ENCODE results near the gene WNT7B.

The WNT7B gene

DNA sequence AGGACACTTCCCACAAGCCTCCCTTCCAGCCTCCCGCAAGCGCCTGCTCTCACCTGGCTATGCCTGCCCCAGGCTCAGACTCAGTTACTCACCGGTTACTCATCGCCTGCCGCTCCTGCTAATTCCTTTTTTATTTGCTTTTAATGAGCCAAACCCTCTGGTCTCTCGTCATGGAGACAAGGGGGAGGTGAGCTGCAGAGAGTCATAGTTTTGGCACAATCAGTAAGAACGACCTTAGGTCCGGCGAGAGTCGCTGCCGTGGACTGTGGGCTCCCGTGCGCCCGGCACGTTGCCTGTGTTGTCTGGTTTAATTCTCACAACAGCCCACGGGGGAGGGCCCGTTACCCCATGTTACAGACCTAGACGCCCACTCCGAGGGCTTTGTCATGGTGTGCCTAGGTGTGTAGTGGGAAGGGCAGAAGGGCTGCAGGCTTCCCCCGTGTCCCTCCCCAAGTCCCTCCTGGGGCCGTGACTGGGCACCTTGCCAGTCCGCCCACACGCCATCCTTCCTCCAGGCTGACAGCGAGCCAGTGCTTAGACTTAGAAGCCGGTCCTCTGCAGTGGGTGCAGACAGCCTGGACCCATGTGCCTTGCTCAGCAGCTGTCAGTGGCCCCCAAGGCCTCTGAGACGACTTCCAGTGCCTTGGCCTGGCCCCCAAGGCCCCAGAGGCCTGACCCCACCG lies 42.2 kb downstream of the WNT7B start:
- H3K4me2 ChIP-seq (ENCODE audit: low read length), result no peak overlapping the region
- H3K79me2 ChIP-seq (ENCODE audit: control insufficient read depth, low read length), result no peaks in the 10 kb centered on the region
- H3K27ac ChIP-seq (ENCODE audit: low read depth, low read length), result no peak overlapping the region

DNA sequence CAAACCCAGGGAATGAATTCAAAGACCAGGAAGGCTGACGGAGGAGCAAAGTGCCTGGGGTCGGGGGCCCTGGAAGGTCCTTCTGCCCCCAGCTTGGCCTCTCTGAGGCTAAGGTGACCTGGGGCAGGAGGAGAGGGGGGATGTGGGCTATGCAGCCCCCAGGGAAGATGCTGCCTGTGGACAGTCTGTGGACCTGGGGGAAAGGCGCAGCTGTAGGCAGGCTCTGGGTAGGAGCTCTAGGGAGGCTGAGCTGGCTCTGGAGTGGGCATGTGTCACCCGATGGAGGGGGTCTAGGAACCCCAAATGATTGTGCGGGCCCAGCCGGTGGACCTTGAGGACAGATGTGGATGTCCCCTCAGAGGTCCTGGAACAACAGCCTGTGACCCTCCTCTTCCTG lies 42.8 kb downstream of the WNT7B start:
- TF ChIP-seq EZH2phosphoT487 (IDR thresholded peaks at IDR 0.05; ENCODE audit: borderline replicate concordance, low read length), result no peak
- TF ChIP-seq, protein P1, sequence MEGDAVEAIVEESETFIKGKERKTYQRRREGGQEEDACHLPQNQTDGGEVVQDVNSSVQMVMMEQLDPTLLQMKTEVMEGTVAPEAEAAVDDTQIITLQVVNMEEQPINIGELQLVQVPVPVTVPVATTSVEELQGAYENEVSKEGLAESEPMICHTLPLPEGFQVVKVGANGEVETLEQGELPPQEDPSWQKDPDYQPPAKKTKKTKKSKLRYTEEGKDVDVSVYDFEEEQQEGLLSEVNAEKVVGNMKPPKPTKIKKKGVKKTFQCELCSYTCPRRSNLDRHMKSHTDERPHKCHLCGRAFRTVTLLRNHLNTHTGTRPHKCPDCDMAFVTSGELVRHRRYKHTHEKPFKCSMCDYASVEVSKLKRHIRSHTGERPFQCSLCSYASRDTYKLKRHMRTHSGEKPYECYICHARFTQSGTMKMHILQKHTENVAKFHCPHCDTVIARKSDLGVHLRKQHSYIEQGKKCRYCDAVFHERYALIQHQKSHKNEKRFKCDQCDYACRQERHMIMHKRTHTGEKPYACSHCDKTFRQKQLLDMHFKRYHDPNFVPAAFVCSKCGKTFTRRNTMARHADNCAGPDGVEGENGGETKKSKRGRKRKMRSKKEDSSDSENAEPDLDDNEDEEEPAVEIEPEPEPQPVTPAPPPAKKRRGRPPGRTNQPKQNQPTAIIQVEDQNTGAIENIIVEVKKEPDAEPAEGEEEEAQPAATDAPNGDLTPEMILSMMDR (IDR thresholded peaks at IDR 0.05; ENCODE audit: low read depth, low read length, poor library complexity, severe bottlenecking), result no peak
- Histone ChIP-seq H3K9me2 (replicated peaks; ENCODE audit: control insufficient read depth, low read length) (no peaks in the 10 kb centered on the region), H3K4me1 (ENCODE audit: control insufficient read depth, low read length) (no peaks in the 10 kb centered on the region), H4K20me1 (ENCODE audit: control insufficient read depth, insufficient read depth, low read depth, low read length) (no peaks in the 10 kb centered on the region), H3K79me2 (ENCODE audit: control insufficient read depth, low read length) (no peaks in the 10 kb centered on the region), H3F3A (ENCODE audit: control insufficient read depth, insufficient read depth) (no peaks in the 10 kb centered on the region), H3K27me3 (ENCODE audit: control insufficient read depth, low read length) (peaks cover 6% of the 10 kb centered on the region; the same call in 1 of the 2 replicates), H3K36me3 (ENCODE audit: control insufficient read depth, low read length) (no peaks in the 10 kb centered on the region), H3K27ac (ENCODE audit: low read depth, low read length) (no peak overlapping the region), H3K9me3 (ENCODE audit: control insufficient read depth, insufficient read depth, low read length) (no peaks in the 10 kb centered on the region), H3K4me2 (ENCODE audit: low read length) (no peak overlapping the region), H3K4me3 (ENCODE audit: low read length) (no peak overlapping the region)

More for the DNA sequence above, 42.2 kb downstream of the WNT7B start:
- TF ChIP-seq, protein P1 (IDR thresholded peaks at IDR 0.05; ENCODE audit: low read depth, low read length, poor library complexity, severe bottlenecking), result no peak
- TF ChIP-seq EZH2phosphoT487 (IDR thresholded peaks at IDR 0.05; ENCODE audit: borderline replicate concordance, low read length), result no peak
- Histone ChIP-seq H3K4me3 (ENCODE audit: low read length) (no peak overlapping the region), H3K36me3 (ENCODE audit: control insufficient read depth, low read length) (no peaks in the 10 kb centered on the region), H3K9me2 (replicated peaks; ENCODE audit: control insufficient read depth, low read length) (no peaks in the 10 kb centered on the region), H3K27me3 (ENCODE audit: control insufficient read depth, low read length) (peaks cover 6% of the 10 kb centered on the region; the same call in 1 of the 2 replicates), H3K4me1 (ENCODE audit: control insufficient read depth, low read length) (no peaks in the 10 kb centered on the region), H3K9me3 (ENCODE audit: control insufficient read depth, insufficient read depth, low read length) (no peaks in the 10 kb centered on the region), H4K20me1 (ENCODE audit: control insufficient read depth, insufficient read depth, low read depth, low read length) (no peaks in the 10 kb centered on the region), H3F3A (ENCODE audit: control insufficient read depth, insufficient read depth) (no peaks in the 10 kb centered on the region)

DNA sequence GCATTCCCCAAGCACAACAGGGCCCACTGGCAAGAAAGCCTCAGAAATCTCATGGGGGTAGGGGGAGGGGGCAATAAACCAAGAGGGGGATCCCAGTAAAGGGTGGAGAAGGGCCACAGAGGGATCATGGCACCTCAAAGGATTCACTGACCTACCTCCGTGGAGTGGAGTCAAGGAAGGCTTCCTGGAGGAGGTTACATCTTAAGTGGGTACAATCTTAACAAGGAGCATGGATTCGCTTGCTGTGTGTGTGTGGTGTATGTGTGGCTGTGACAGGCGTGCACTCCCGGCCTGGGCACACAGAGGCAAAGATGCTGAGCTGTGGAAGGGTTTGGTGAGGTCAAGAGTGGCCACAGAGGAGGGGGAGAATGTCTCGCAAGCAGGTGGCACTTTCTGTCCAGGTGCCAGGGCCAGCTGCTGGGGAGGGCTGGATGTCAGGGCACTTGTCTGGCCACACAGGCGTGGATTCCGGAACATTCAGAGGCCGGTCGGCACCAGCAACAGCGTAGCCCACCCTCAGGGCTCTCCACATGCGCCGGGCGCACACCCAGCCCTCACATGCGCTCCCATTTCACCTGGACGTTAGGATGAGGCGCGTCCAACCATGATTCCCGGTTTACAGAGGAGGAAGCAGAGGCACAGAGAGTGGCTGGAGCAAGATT lies 43.3 kb downstream of the WNT7B start:
- Histone ChIP-seq H3K4me2 (ENCODE audit: low read length) (no peak overlapping the region), H3K9me3 (ENCODE audit: control insufficient read depth, insufficient read depth, low read length) (no peaks in the 10 kb centered on the region), H3K79me2 (ENCODE audit: control insufficient read depth, low read length) (no peaks in the 10 kb centered on the region), H3K4me3 (ENCODE audit: low read length) (no peak overlapping the region), H3K4me1 (ENCODE audit: control insufficient read depth, low read length) (no peaks in the 10 kb centered on the region), H4K20me1 (ENCODE audit: control insufficient read depth, insufficient read depth, low read depth, low read length) (no peaks in the 10 kb centered on the region), H3K27ac (ENCODE audit: low read depth, low read length) (no peak overlapping the region), H3F3A (ENCODE audit: control insufficient read depth, insufficient read depth) (no peaks in the 10 kb centered on the region), H3K27me3 (ENCODE audit: control insufficient read depth, low read length) (peaks cover 6% of the 10 kb centered on the region; the same call in 1 of the 2 replicates), H3K36me3 (ENCODE audit: control insufficient read depth, low read length) (no peaks in the 10 kb centered on the region), H3K9me2 (replicated peaks; ENCODE audit: control insufficient read depth, low read length) (no peaks in the 10 kb centered on the region)
- TF ChIP-seq, protein P1 (IDR thresholded peaks at IDR 0.05; ENCODE audit: low read depth, low read length, poor library complexity, severe bottlenecking), result no peak
- no peak for TF ChIP-seq EZH2phosphoT487 (IDR thresholded peaks at IDR 0.05; ENCODE audit: borderline replicate concordance, low read length)
